BLaER1 treated with 17β-estradiol and CSF1 and Interleukin-3, amounts not matched to agents 10 nM and 100 nM (cell line): ENCODE results near the gene RAB11A.

Experiments used
- H3K27ac ChIP-seq, 11 experiments: shearing (Covaris generic); formaldehyde crosslinking; 2 replicates each; pipeline ENCODE4 v1.8.1; 2022
- H3K27me3 ChIP-seq, 11 experiments: shearing (Covaris generic); formaldehyde crosslinking; 2 replicates each; pipeline ENCODE4 v1.8.1; 2022
- H3K36me3 ChIP-seq, 11 experiments: shearing (Covaris generic); formaldehyde crosslinking; 2 replicates each; pipeline ENCODE4 v1.8.1; 2022
- H3K4me1 ChIP-seq, 10 experiments: shearing (Covaris generic); formaldehyde crosslinking; 2 replicates each; pipeline ENCODE4 v1.8.1; 2022
- H3K4me2 ChIP-seq, 11 experiments: shearing (Covaris generic); formaldehyde crosslinking; 2 replicates each; pipeline ENCODE4 v1.8.1; 2022
- H3K4me3 ChIP-seq, 10 experiments: shearing (Covaris generic); formaldehyde crosslinking; 2 replicates each; pipeline ENCODE4 v1.8.1; 2022
- H3K9ac ChIP-seq, 11 experiments: shearing (Covaris generic); formaldehyde crosslinking; 2 replicates each; pipeline ENCODE4 v1.8.1; 2022
- H3K9me3 ChIP-seq, 11 experiments: shearing (Covaris generic); formaldehyde crosslinking; replicated peaks in 1 of 11; 2 replicates each; pipeline ENCODE4 v1.8.1; 2022
- H4K20me1 ChIP-seq, 11 experiments: shearing (Covaris generic); formaldehyde crosslinking; 2 replicates each; pipeline ENCODE4 v1.8.1; 2022
- Cebpa-rat ChIP-seq, 11 experiments: shearing (Covaris generic); IDR thresholded peaks; 2 replicates each; pipeline ENCODE4 v1.8.1; 2022

RAB11A gene

GRCh38 chr15:65873256-65873655 lies 4.0 kb downstream of the RAB11A start:
- H3K4me2 ChIP-seq = peak overlapping the region in 4 of 11 experiments; percentile 79 to 93 (median 91); a peak in 6 of 22 replicates
- H3K27me3 ChIP-seq = no peaks in the 10 kb centered on the region
- peaks cover 0 to 3% (median 0%) of the 10 kb centered on the region in 11 experiments; a peak in 1 of 22 replicates for H3K9me3 ChIP-seq
- no peak overlapping the region for H3K4me3 ChIP-seq
- peaks cover 40 to 50% (median 43%) of the 10 kb centered on the region in 11 experiments for H3K36me3 ChIP-seq
- no peak for TF ChIP-seq Cebpa-rat (IDR thresholded peaks at IDR 0.05)
- no peak overlapping the region for H3K27ac ChIP-seq
- H3K4me1 ChIP-seq = peaks cover 14 to 42% (median 24%) of the 10 kb centered on the region in 10 experiments
- peaks cover 31 to 84% (median 65%) of the 10 kb centered on the region in 11 experiments; a peak in 21 of 22 replicates for H4K20me1 ChIP-seq
- H3K9ac ChIP-seq = no peak overlapping the region

- peak overlapping the region in 1 of 11 experiments; percentile 8; a peak in 2 of 22 replicates for H3K4me2 ChIP-seq
- H3K27me3 ChIP-seq = no peaks in the 10 kb centered on the region
- H3K9me3 ChIP-seq = peaks cover 0 to 3% (median 0%) of the 10 kb centered on the region in 11 experiments; a peak in 1 of 22 replicates
- peaks cover 14 to 42% (median 22%) of the 10 kb centered on the region in 10 experiments for H3K4me1 ChIP-seq
- H3K4me3 ChIP-seq = no peak overlapping the region
- H4K20me1 ChIP-seq = peaks cover 31 to 96% (median 65%) of the 10 kb centered on the region in 11 experiments; a peak in 21 of 22 replicates
- peaks cover 60 to 72% (median 64%) of the 10 kb centered on the region in 11 experiments for H3K36me3 ChIP-seq
- TF ChIP-seq Cebpa-rat (IDR thresholded peaks at IDR 0.05) = no peak
- no peak overlapping the region for H3K27ac ChIP-seq
- no peak overlapping the region for H3K9ac ChIP-seq
Measured at GRCh38 chr15:65875458-65875857, 6.2 kb downstream of the RAB11A start.

GRCh38 chr15:65877749-65878148 lies 8.5 kb downstream of the RAB11A start:
- no peaks in the 10 kb centered on the region for H3K9me3 ChIP-seq
- H3K27me3 ChIP-seq = no peaks in the 10 kb centered on the region
- TF ChIP-seq Cebpa-rat (IDR thresholded peaks at IDR 0.05) = no peak
- H3K4me1 ChIP-seq = peaks cover 13 to 36% (median 19%) of the 10 kb centered on the region in 10 experiments; a peak in 19 of 20 replicates
- peaks cover 31 to 100% (median 67%) of the 10 kb centered on the region in 11 experiments; a peak in 21 of 22 replicates for H4K20me1 ChIP-seq
- H3K36me3 ChIP-seq = peaks cover 74 to 93% (median 85%) of the 10 kb centered on the region in 11 experiments
- no peak overlapping the region for H3K4me3 ChIP-seq
- H3K9ac ChIP-seq = no peak overlapping the region
- H3K4me2 ChIP-seq = no peak overlapping the region
- no peak overlapping the region for H3K27ac ChIP-seq

GRCh38 chr15:65881766-65882434 lies 12.6 kb downstream of the RAB11A start:
- Histone ChIP-seq H3K36me3 (peaks cover 84 to 100% (median 95%) of the 10 kb centered on the region in 11 experiments), H3K4me3 (no peak overlapping the region), H3K9me3 (no peaks in the 10 kb centered on the region), H3K4me1 (peaks cover 11 to 25% (median 17%) of the 10 kb centered on the region in 10 experiments; a peak in 18 of 20 replicates), H4K20me1 (peaks cover 7 to 99% (median 38%) of the 10 kb centered on the region in 11 experiments; a peak in 15 of 22 replicates), H3K27ac (peak overlapping the region in 1 of 11 experiments; percentile 38; a peak in 2 of 22 replicates), H3K9ac (peak overlapping the region in 1 of 11 experiments; percentile 38; a peak in 1 of 22 replicates), H3K27me3 (no peaks in the 10 kb centered on the region), H3K4me2 (peak overlapping the region in 8 of 11 experiments; percentile 30 to 63 (median 54); a peak in 14 of 22 replicates)
- no peak for TF ChIP-seq Cebpa-rat (IDR thresholded peaks at IDR 0.05)

DNA sequence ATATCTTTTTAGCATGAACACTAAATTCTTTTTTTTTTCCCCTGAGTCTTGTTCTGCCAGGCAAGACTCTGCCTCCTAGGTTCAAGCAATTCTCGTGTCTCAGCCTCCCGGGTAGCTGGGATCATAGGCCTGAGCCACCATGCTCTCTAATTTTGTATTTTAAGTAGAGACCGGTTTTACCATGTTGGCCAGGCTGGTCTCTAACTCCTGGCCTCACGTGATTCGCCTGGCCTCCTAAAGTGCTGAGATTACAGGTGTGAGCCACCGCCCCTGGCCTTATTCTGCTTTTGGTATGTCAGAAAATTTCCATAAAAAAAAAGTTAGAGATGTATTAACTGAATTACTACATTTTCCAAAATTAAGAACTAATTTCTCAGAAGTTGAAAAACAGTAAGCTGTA lies 14.3 kb downstream of the RAB11A start:
- H3K4me3 ChIP-seq = no peak overlapping the region
- no peak for TF ChIP-seq Cebpa-rat (IDR thresholded peaks at IDR 0.05)
- H3K4me1 ChIP-seq = peaks cover 11 to 29% (median 17%) of the 10 kb centered on the region in 10 experiments; a peak in 18 of 20 replicates
- H4K20me1 ChIP-seq = peaks cover 0 to 99% (median 23%) of the 10 kb centered on the region in 11 experiments; a peak in 13 of 22 replicates
- no peaks in the 10 kb centered on the region for H3K27me3 ChIP-seq
- H3K9ac ChIP-seq = peak overlapping the region in 1 of 11 experiments; percentile 42; a peak in 1 of 22 replicates
- H3K27ac ChIP-seq = no peak overlapping the region; a peak in 2 of 22 replicates
- no peaks in the 10 kb centered on the region for H3K9me3 ChIP-seq
- peaks cover 84 to 100% (median 95%) of the 10 kb centered on the region in 11 experiments for H3K36me3 ChIP-seq
- H3K4me2 ChIP-seq = peak overlapping the region in 1 of 11 experiments; percentile 33; a peak in 2 of 22 replicates

DNA sequence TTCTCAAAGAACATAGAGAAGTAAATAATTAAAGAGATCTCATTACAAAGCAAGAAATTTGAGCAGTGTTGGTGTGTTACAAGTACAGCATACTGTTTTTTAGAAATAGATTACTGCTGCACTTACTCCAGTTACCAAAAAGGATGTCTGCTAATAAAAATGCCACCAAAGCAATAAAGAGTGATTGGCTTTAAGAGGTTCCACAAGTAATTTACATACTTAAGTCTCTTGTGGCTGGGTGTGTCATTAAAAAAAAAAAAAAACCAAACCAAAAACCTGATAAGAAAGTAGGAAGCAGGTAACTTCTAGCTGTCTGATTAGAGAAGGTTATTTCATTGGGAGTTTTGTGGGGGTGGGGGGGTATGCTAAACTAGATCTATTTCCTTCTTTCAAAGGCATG lies 15.2 kb downstream of the RAB11A start:
- Histone ChIP-seq H4K20me1 (peaks cover 0 to 99% (median 21%) of the 10 kb centered on the region in 11 experiments; a peak in 13 of 22 replicates), H3K36me3 (peaks cover 84 to 100% (median 95%) of the 10 kb centered on the region in 11 experiments), H3K27ac (no peak overlapping the region; a peak in 1 of 22 replicates), H3K9ac (no peak overlapping the region), H3K9me3 (no peaks in the 10 kb centered on the region), H3K27me3 (no peaks in the 10 kb centered on the region), H3K4me2 (peak overlapping the region in 1 of 11 experiments; percentile 33; a peak in 2 of 22 replicates), H3K4me3 (no peak overlapping the region), H3K4me1 (peaks cover 11 to 37% (median 17%) of the 10 kb centered on the region in 10 experiments; a peak in 18 of 20 replicates)
- TF ChIP-seq Cebpa-rat (IDR thresholded peaks at IDR 0.05) = no peak

GRCh38 chr15:65885668-65886218 lies 16.5 kb downstream of the RAB11A start:
- Histone ChIP-seq H3K9ac (no peak overlapping the region), H3K4me1 (peaks cover 11 to 37% (median 16%) of the 10 kb centered on the region in 10 experiments; a peak in 18 of 20 replicates), H3K4me3 (no peak overlapping the region), H3K9me3 (no peaks in the 10 kb centered on the region), H4K20me1 (peaks cover 0 to 100% (median 20%) of the 10 kb centered on the region in 11 experiments; a peak in 14 of 22 replicates), H3K27ac (no peak overlapping the region), H3K4me2 (no peak overlapping the region), H3K36me3 (peaks cover 85 to 100% (median 96%) of the 10 kb centered on the region in 11 experiments), H3K27me3 (no peaks in the 10 kb centered on the region)
- no peak for TF ChIP-seq Cebpa-rat (IDR thresholded peaks at IDR 0.05)

DNA sequence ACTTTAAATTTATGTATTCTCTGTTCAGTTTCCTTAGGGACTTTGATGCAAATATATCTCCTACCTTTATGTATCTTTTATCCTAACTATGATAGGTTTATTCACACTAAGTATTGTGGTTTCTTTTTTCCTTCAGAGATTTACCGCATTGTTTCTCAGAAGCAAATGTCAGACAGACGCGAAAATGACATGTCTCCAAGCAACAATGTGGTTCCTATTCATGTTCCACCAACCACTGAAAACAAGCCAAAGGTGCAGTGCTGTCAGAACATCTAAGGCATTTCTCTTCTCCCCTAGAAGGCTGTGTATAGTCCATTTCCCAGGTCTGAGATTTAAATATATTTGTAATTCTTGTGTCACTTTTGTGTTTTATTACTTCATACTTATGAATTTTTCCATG lies 18.3 kb downstream of the RAB11A start:
- TF ChIP-seq Cebpa-rat (IDR thresholded peaks at IDR 0.05) = no peak
- Histone ChIP-seq H3K4me2 (no peak overlapping the region), H3K27me3 (no peaks in the 10 kb centered on the region), H3K9me3 (no peaks in the 10 kb centered on the region), H4K20me1 (peaks cover 3 to 100% (median 21%) of the 10 kb centered on the region in 11 experiments; a peak in 15 of 22 replicates), H3K36me3 (peaks cover 86 to 100% (median 97%) of the 10 kb centered on the region in 11 experiments), H3K4me1 (peaks cover 0 to 37% (median 0%) of the 10 kb centered on the region in 10 experiments; a peak in 7 of 20 replicates), H3K27ac (no peak overlapping the region), H3K9ac (no peak overlapping the region), H3K4me3 (no peak overlapping the region)
